Activated T-helper 1 cell treated with anti-CD3 and anti-CD28 coated beads, Interleukin-12 subunit alpha, Interleukin-12 subunit beta, Interleukin-2, Interleukin-4 antibody, amounts not matched to agents 30 ng/mL and 10 ng/mL and 1 ng/mL, durations not matched to agents 14 hours and 24 hours and 36 hours (primary cell): Measurements from ENCODE around the gene NEMP1. TPM values are rescaled to one million over a fixed set of nuclear protein-coding genes. Genes with fewer than 3 reads are reported as not detected.

Experiments used
- DNase-seq: peaks from one replicate; pipeline ENCODE4 v3.0.0; 2021; ENCODE audit warnings: low spot score
- H3K27ac Mint-ChIP-seq: one replicate; pipeline ENCODE4 v1.8.0; 2021; ENCODE audit warnings: mild to moderate bottlenecking, mixed read lengths
- H3K27me3 Mint-ChIP-seq: one replicate; pipeline ENCODE4 v1.8.0; 2022; ENCODE audit warnings: mild to moderate bottlenecking, moderate library complexity, mixed read lengths; ENCODE audit not compliant: insufficient read depth
- H3K36me3 Mint-ChIP-seq: one replicate; pipeline ENCODE4 v1.8.0; 2021; ENCODE audit warnings: low read depth, mixed read lengths
- H3K4me1 Mint-ChIP-seq: one replicate; pipeline ENCODE4 v1.8.0; 2021; ENCODE audit warnings: low read depth, mixed read lengths
- H3K4me3 Mint-ChIP-seq: one replicate; pipeline ENCODE4 v1.8.0; 2021; ENCODE audit warnings: mild to moderate bottlenecking, moderate library complexity, mixed read lengths
- H3K9me3 Mint-ChIP-seq: one replicate; pipeline ENCODE4 v1.8.0; 2021; ENCODE audit warnings: mixed read lengths
- intact Hi-C: fragments of 100-400 bp; cut with micrococcal nuclease; formaldehyde crosslinking; loops from one replicate; pipeline ENCODE4 v1.15.1; 2024
- total RNA-seq: library from RNA; stranded (reverse); gene quantifications from 2 replicates; pipeline ENCODE4 v1.2.3, GENCODE V29; 2022

The NEMP1 gene
- total RNA-seq, 1 donor from 2014 or later = 70.2 TPM

DNA sequence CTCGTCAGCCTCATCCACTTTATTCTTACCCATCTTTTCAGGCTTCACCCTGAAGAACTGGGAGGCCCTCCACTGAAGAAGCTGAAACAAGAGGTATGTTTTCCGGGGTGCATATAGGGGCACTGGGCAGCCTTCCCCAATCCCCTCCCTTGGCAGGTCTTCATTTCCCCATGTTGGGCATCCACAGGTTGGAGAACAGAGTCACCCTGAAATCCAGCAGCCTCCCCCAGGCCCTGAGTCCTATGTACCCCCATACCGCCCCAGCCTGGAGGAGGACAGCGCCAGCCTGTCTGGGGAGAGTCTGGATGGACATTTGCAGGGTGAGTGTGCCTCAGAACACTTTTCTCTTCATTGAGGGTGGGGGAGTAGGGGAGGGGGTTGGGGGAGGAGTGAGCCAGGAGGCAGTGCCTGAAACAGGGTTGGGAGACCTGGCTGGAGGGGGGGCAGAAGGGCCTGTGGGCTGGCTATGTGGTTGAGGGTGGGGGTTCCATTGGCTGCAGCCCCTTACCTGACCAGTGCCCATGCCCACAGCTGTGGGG is 14.4 kb upstream of the NEMP1 start:
- H3K27ac Mint-ChIP-seq = peak overlapping the region; percentile 93
- peaks cover 63% of the 10 kb centered on the region for H3K36me3 Mint-ChIP-seq
- peak overlapping the region; percentile 83 for H3K4me3 Mint-ChIP-seq
- no peak for DNase-seq
- intact Hi-C loops = loop anchor here (1.0 kb wide), 2 partner anchors 24 to 29 kb away; no protein-coding TSS in a partner anchor
- H3K4me1 Mint-ChIP-seq = peaks cover 75% of the 10 kb centered on the region
- H3K9me3 Mint-ChIP-seq = no peaks in the 10 kb centered on the region
- H3K27me3 Mint-ChIP-seq = peaks cover 2% of the 10 kb centered on the region

DNA sequence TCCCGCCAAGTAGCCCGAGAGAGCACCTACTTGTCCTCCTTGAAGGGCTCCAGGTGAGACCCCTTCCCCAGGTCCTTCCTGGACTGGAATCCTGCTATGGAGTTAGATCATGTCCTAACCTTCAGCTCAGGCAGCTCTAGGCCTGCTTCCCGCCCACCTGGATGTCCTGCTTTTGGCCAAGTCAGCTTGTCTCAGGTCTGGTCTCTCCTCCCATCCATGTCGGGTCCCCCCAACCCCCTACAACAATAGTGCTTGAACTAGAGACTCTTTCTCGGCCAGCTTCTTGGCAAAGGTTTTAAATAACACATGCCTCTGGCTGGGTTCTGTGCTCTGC is 13.9 kb upstream of the NEMP1 start:
- no peaks in the 10 kb centered on the region for H3K9me3 Mint-ChIP-seq
- DNase-seq = no peak
- H3K36me3 Mint-ChIP-seq = peaks cover 61% of the 10 kb centered on the region
- H3K4me1 Mint-ChIP-seq = peaks cover 77% of the 10 kb centered on the region
- intact Hi-C loops = no loop called here
- H3K4me3 Mint-ChIP-seq = peak overlapping the region; percentile 83
- peak overlapping the region; percentile 76 for H3K27ac Mint-ChIP-seq
- peaks cover 2% of the 10 kb centered on the region for H3K27me3 Mint-ChIP-seq

DNA sequence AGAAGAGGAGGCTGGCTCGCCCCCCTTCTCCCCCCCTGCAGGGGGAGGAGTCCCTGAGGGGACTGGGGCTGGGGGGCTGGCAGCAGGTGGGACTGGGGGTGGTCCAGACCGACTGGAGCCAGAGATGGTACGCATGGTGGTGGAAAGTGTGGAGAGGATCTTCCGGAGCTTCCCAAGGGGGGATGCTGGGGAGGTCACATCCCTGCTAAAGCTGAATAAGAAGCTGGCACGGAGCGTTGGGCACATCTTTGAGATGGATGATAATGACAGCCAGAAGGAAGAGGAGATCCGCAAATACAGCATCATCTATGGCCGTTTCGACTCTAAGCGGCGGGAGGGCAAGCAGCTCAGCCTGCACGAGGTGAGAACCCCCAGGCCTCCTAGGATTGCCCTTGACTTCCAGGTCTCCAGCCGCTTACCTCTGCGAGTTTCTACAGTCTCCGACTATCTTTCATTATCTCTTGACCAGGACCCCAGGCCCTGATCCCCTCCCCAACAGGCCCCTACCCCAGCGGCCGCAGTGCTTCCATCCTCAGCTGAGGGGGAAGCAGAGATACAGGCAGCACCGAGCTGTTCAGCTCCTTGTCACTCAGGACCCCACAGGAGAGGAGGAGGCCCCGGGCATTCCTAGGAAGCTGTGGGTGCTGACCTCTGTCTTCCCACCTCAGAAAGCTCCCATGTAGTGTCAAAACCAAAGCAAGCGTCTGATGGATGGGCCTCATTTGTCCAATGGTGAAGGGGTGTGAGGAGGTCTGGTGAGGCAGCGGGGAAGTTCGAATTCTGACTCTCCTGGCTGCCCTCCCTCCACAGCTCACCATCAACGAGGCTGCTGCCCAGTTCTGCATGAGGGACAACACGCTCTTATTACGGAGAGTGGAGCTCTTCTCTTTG is 13.3 kb upstream of the NEMP1 start:
- H3K36me3 Mint-ChIP-seq = peaks cover 55% of the 10 kb centered on the region
- H3K27ac Mint-ChIP-seq = peak overlapping the region; percentile 76
- H3K9me3 Mint-ChIP-seq = no peaks in the 10 kb centered on the region
- intact Hi-C loops = no loop called here
- peaks cover 77% of the 10 kb centered on the region for H3K4me1 Mint-ChIP-seq
- peak overlapping the region; percentile 83 for H3K4me3 Mint-ChIP-seq
- H3K27me3 Mint-ChIP-seq = peaks cover 2% of the 10 kb centered on the region
- no peak for DNase-seq

DNA sequence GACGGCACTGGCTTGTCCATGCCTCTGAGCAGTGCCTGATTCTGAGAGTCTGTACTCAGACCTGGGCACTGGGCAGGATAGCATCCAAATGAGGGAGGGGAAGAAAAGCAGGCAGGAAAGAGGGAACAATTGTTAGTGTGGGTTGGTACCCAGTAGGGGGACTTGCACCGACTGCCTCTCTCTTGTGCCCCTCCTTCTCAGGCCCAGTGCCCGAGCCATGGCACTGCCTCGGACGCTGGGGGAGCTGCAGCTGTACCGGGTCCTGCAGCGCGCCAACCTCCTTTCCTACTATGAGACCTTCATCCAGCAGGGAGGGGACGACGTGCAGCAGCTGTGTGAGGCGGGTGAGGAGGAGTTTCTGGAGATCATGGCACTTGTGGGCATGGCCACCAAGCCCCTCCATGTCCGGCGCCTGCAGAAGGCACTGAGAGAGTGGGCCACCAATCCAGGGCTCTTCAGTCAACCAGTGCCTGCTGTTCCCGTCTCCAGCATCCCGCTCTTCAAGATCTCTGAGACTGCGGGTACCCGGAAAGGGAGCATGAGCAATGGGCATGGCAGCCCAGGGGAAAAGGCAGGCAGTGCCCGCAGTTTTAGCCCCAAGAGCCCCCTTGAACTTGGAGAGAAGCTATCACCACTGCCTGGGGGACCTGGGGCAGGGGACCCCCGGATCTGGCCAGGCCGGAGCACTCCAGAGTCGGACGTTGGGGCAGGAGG is 12.5 kb upstream of the NEMP1 start:
- H3K36me3 Mint-ChIP-seq = peaks cover 47% of the 10 kb centered on the region

DNA sequence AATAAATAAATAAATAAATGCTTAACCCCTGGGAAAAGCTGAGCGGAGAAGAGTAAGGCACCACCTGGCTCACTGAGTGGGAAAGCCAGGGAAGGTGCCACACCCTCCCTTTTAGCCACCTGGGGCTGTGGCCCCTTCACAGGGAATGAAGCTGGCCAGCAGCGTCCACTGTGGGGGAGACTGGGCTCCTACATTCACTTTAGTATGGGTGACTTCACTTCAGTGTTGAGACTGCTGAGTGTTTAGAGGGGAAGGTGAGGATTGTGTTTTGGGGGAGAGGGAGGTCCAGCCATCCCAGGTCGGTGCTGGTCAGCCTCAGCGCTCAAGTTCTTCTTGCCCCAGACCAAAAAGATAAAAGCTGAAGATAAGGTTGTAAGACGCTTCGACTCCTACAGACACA is 11.9 kb upstream of the NEMP1 start:
- peaks cover 81% of the 10 kb centered on the region for H3K4me1 Mint-ChIP-seq
- no peaks in the 10 kb centered on the region for H3K9me3 Mint-ChIP-seq
- intact Hi-C loops = no loop called here
- H3K27me3 Mint-ChIP-seq = peaks cover 2% of the 10 kb centered on the region
- DNase-seq = no peak
- H3K36me3 Mint-ChIP-seq = peaks cover 44% of the 10 kb centered on the region
- peak overlapping the region; percentile 83 for H3K4me3 Mint-ChIP-seq
- H3K27ac Mint-ChIP-seq = peak overlapping the region; percentile 68

More for the DNA sequence above, 12.5 kb upstream of the NEMP1 start:
- H3K4me3 Mint-ChIP-seq = peak overlapping the region; percentile 83
- intact Hi-C loops = no loop called here
- peak overlapping the region; percentile 68 for H3K27ac Mint-ChIP-seq
- H3K9me3 Mint-ChIP-seq = no peaks in the 10 kb centered on the region
- DNase-seq = no peak
- peaks cover 2% of the 10 kb centered on the region for H3K27me3 Mint-ChIP-seq
- peaks cover 79% of the 10 kb centered on the region for H3K4me1 Mint-ChIP-seq

DNA sequence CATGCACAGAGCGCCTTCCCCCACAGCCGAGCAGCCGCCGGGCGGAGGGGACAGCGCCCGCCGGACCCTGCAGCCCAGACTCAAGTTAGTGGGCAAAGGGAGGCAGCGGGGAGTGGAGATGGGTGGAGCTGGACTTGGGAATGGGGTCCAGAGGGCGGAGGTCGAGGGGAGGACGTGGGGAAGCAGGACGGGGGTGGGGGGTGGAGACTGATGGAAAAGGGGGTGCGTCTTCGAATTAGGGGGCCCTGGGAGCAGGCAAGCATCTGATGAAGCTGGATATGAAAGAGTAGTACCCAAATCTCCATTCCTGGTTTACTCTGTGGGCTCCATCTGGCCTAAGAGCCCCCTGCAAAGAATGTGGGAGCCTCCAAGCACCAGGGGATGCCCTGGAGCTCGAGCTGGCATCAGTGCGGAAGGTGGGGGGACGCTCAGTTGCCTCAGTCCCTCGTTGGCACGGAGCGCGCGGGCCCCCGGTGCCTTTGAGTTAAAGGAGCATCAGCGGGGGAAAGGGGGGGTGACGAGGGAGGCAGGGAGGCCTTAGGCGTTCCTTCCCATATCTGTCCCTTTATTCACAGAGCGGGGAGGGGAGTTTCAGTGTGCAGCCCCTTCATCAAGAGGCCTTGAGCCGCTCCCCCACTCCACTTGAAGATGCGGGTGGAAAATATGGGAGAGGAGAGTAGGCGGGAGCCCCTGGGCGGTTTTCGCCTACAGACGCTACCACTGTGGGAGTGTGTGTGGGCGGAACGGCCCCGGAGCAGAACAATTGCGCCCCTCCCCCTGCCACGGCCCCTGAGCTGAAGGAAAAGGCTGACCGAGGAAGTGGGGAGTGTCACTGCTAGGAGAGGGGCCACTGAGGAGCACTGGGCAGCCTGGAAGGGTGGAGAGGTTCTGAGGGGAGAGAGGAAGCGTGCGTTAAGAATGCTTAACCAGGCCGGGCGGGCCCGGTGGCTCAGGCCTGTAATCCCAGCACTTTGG is 11.0 kb upstream of the NEMP1 start:
- H3K27ac Mint-ChIP-seq = peak overlapping the region; percentile 85
- H3K36me3 Mint-ChIP-seq = peaks cover 39% of the 10 kb centered on the region
- no peaks in the 10 kb centered on the region for H3K9me3 Mint-ChIP-seq
- intact Hi-C loops = loop anchor here (1.0 to 10.0 kb wide), 5 partner anchors 20 to 855 kb away; partner anchors contain the start of genes ATP23, IL23A, PAN2 and SHMT2
- H3K4me1 Mint-ChIP-seq = peaks cover 82% of the 10 kb centered on the region
- peak overlapping the region; percentile 97 for H3K4me3 Mint-ChIP-seq
- DNase-seq = peak; percentile 51
- peaks cover 2% of the 10 kb centered on the region for H3K27me3 Mint-ChIP-seq

DNA sequence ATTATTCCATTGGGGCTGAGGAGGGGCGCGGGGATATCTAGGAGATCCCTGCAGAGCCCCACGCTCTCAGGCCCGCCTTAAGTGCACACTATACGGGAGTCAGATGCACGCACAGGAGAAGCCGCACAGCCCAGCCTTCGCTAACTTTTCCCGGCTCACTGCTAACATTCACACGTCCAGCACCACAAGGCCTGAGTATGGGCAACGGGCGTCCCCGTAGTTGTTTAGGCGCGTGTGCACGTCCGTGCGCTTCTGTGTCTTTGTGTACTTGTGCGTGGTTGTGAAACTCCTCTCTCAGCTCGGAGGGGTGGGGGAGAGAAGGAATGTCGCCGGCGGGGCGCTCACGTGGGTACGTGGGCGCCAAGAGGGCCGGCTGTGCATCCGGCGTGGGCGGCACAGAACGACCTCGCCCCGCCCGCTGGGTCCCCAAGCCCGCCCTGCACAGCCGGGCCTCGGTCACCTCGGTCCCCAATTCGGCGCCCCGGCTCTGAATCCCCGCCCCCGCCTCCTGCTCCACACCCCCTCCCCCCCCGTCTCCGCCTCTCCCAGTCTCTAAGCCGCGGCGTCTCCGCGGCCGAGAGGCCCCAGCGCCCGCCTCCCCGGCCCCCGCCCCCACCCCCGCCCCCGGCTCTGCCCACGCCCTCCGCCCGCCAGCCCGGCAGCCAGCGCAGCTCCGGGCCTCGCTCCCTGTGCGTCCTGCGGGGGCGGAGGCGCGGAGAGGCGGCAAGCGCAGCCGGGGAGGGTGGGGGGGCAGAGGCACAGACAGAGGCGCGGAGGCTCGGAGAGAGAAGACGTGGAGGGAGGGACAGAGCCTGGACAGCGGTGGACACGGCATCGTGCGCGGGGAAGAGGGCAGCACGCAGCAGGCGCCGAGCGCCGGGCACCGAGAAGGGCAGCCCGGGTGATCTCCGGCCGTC is 10.0 kb upstream of the NEMP1 start, which contains the start of gene NAB2:
TSS of gene NAB2 (plus strand) at position 761 of the 917 bp plus-strand sequence. CDS start 158 bp downstream, outside the sequence.
- Mint-ChIP-seq H3K9me3 (no peaks in the 10 kb centered on the region), H3K36me3 (peaks cover 36% of the 10 kb centered on the region), H3K27me3 (no peaks in the 10 kb centered on the region), H3K27ac (peak within 1 kb of the TSS; percentile 98), H3K4me3 (peak within 1 kb of the TSS; percentile 97), H3K4me1 (peaks cover 76% of the 10 kb centered on the region)
- intact Hi-C loops = loop anchor here (1.0 to 10.0 kb wide), 6 partner anchors 19 to 856 kb away; partner anchors contain the start of genes ATP23, IL23A, PAN2 and SHMT2
- DNase-seq = peak; percentile 88

DNA sequence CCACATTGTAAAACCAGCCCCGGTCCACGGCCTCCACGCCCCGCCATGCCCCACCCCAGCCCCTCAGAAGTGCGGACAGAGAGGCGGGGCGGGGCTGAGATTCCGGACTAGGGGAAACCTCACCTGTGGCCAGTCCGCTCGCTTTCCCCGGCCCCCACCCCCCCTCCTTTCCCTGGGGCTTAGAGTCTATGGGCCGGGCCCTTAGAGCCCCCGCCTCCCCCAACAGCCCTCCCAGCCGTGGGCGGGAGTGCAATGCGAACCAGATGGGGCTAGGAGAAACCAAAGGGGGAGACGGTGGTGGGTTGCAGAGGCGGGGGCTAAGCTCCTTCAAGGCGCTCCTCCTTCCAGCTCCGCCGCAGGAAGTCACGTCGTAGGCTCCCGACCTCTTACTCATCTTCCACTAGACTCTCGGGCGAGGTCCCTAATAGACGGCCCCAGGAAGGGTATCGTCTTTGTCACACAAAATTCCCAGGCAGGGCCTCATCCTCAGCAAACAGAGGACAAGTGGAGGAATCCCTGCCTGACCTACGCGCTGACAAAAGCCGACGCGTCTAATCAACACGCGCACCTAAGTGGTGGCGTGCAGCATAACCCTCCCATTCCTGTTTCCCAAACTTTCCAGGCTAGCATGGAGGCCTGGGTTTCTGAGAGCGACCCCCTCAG is 9.2 kb upstream of the NEMP1 start:
- Mint-ChIP-seq H3K36me3 (peaks cover 30% of the 10 kb centered on the region), H3K27ac (peak overlapping the region; percentile 98), H3K4me3 (peak overlapping the region; percentile 93), H3K4me1 (peaks cover 74% of the 10 kb centered on the region), H3K27me3 (no peaks in the 10 kb centered on the region), H3K9me3 (no peaks in the 10 kb centered on the region)
- intact Hi-C loops = loop anchor here (1.0 to 10.0 kb wide), 10 partner anchors 10 to 857 kb away; partner anchors contain the start of genes ATP23, IL23A, MBD6 and NEMP1
- DNase-seq = peak; percentile 61

DNA sequence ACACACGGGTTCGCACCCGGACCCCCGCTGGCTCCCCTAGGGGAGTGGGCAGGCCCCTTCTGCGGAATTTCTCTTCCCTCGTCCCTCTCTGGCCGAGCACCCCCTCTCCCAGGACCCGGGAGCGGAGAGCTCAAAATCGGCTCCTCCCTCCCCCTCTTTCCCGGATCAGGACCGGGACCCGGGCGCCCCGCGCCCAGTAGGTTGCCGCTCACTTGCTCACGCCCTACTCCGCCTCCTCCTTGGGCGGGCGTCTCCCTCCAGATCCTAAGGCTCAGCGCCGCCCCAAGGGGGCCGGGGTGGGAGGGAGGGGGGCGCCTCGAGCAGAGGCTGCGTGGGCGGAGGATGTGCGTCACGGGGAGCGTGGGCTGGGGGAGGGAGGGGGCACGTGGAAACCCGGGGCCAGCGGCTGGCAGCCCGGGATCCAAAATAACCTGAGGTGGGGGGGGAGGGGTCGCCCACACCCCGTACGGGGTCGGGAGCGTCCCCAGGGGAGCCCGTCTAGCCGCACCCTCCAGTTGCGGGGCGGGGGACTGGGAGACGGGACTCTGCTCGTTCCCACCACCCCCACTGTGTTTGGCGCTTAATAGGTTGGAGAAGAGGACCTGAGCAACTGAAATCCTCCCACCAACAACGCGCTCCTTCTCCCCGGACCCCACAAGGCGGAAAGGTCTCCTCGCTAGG is 8.6 kb upstream of the NEMP1 start:
- peaks cover 67% of the 10 kb centered on the region for H3K4me1 Mint-ChIP-seq
- H3K9me3 Mint-ChIP-seq = no peaks in the 10 kb centered on the region
- peak; percentile 74 for DNase-seq
- intact Hi-C loops = loop anchor here (1.0 to 10.0 kb wide), 9 partner anchors 9 to 858 kb away; partner anchors contain the start of genes ATP23, IL23A, MBD6 and NEMP1
- H3K27ac Mint-ChIP-seq = peak overlapping the region; percentile 98
- no peaks in the 10 kb centered on the region for H3K27me3 Mint-ChIP-seq
- H3K4me3 Mint-ChIP-seq = peak overlapping the region; percentile 93
- peaks cover 24% of the 10 kb centered on the region for H3K36me3 Mint-ChIP-seq

DNA sequence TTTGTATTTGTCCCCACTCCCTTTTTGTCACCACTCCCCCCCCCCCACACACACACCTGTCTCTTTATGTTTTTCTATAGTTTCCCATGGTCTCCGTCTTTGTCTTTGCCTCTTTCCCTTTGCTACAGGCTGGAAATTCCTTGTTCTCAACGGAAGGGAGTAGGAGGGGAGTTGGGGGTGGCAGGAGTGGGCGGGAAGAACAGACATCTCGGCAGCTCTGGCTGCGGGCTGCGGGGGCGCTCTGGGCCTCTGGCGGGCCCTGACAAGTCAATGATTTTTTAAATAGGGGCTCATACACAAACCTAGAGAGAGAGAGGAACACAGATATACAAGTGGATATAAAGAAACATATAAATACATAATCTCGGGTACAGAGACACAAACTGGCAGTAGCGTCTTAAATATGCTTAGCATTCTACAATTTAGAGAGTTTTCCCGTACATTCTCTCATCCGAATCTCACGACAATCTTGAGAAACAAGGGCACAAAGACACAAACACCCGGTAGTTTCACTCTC is 8.0 kb upstream of the NEMP1 start:
- DNase-seq = no peak
- Mint-ChIP-seq H3K36me3 (peaks cover 18% of the 10 kb centered on the region), H3K9me3 (no peaks in the 10 kb centered on the region), H3K4me3 (peak overlapping the region; percentile 93), H3K27me3 (no peaks in the 10 kb centered on the region), H3K27ac (peak overlapping the region; percentile 98), H3K4me1 (peaks cover 61% of the 10 kb centered on the region)
- intact Hi-C loops = loop anchor here (1.0 to 10.0 kb wide), 9 partner anchors 8 to 858 kb away; partner anchors contain the start of genes ATP23, IL23A, MBD6 and NEMP1
